Stimulated activated CD8-positive, alpha-beta memory T cell treated with anti-CD3 and anti-CD28 coated beads, Interleukin-15, amount 100 ng/mL, for 1 hour (primary cell): ENCODE measurements around the gene RAB24.
A peak's percentile ranks its signal among the peaks of the same experiment; 100 is the strongest.
"Not testable (repeated sequence)": the region's sequence is repeated elsewhere in the genome, so short reads cannot be mapped to it uniquely, and the experiment has no call there.

Source experiments
- DNase-seq: peaks from one replicate; pipeline ENCODE4 v3.0.0-alpha.2; 2020; ENCODE audit warnings: low read depth

Gene RAB24

GRCh38 chr5:177311392-177311722 is 7.8 kb upstream of the RAB24 start:
- DNase-seq, result no peak

GRCh38 chr5:177310757-177311391 is 7.4 kb upstream of the RAB24 start:
- no peak for DNase-seq

- DNase-seq, result no peak
Measured at GRCh38 chr5:177310332-177310731, 6.8 kb upstream of the RAB24 start.

- DNase-seq, result peak; percentile 40
Measured at GRCh38 chr5:177309351-177310191, 6.1 kb upstream of the RAB24 start.

- no peak for DNase-seq
Measured at GRCh38 chr5:177308740-177309139, 5.2 kb upstream of the RAB24 start.

- no peak for DNase-seq
Measured at GRCh38 chr5:177307544-177308363, 4.2 kb upstream of the RAB24 start.

GRCh38 chr5:177306674-177307543 is 3.4 kb upstream of the RAB24 start:
- DNase-seq, result no peak

- not testable (repeated sequence) for DNase-seq
Measured at GRCh38 chr5:177306103-177306640, 2.7 kb upstream of the RAB24 start.

- no peak for DNase-seq
Measured at GRCh38 chr5:177304392-177305119, 1.0 kb upstream of the RAB24 start.

GRCh38 chr5:177303925-177304391 is 439 bp upstream of the RAB24 start:
- DNase-seq, result no peak

GRCh38 chr5:177302354-177303110 is 987 bp downstream of the RAB24 start:
- no peak for DNase-seq

- no peak for DNase-seq
Measured at GRCh38 chr5:177301503-177302165, 1.9 kb downstream of the RAB24 start.

GRCh38 chr5:177300951-177301350 is 2.6 kb downstream of the RAB24 start:
- no peak for DNase-seq

- DNase-seq, result peak; percentile 51
Measured at GRCh38 chr5:177300236-177300880, 3.2 kb downstream of the RAB24 start.

- DNase-seq, result no peak
Measured at GRCh38 chr5:177299697-177300096, 3.8 kb downstream of the RAB24 start.

GRCh38 chr5:177297922-177298321 is 5.6 kb downstream of the RAB24 start:
- no peak for DNase-seq

GRCh38 chr5:177296581-177296980 is 6.9 kb downstream of the RAB24 start:
- DNase-seq, result no peak

GRCh38 chr5:177295924-177296323 is 7.6 kb downstream of the RAB24 start:
- no peak for DNase-seq

- no peak for DNase-seq
Measured at GRCh38 chr5:177294632-177295031, 8.9 kb downstream of the RAB24 start.
